DLD1 (cell line): ENCODE data around the gene RAB4A.

ENCODE experiments used
- in situ Hi-C: cut with HindIII; loops from 2 replicates; pipeline ENCODE4 v1.10.0; 2017; ENCODE audit warnings: low sequenced_read_pairs

Gene RAB4A

GRCh38 chr1:229293528-229294204 is 22.8 kb downstream of the RAB4A start:
- in situ Hi-C loops: no loop called here

GRCh38 chr1:229295745-229296144 is 24.8 kb downstream of the RAB4A start:
- in situ Hi-C loops: no loop called here

- in situ Hi-C loops: no loop called here
These were observed 25.6 kb downstream of the RAB4A start for GRCh38 chr1:229296541-229296941.

- in situ Hi-C loops: no loop called here
These were observed 26.8 kb downstream of the RAB4A start for GRCh38 chr1:229297746-229298145.

- in situ Hi-C loops: no loop called here
These were observed 27.5 kb downstream of the RAB4A start for GRCh38 chr1:229298420-229298819.

GRCh38 chr1:229298887-229299503 is 28.1 kb downstream of the RAB4A start:
- in situ Hi-C loops: no loop called here

- in situ Hi-C loops: no loop called here
These were observed 29.3 kb downstream of the RAB4A start for GRCh38 chr1:229300099-229300757.

- in situ Hi-C loops: no loop called here
These were observed 31.8 kb downstream of the RAB4A start for GRCh38 chr1:229302740-229303139.

- in situ Hi-C loops: no loop called here
These were observed 32.9 kb downstream of the RAB4A start for GRCh38 chr1:229303855-229304254.

GRCh38 chr1:229305392-229305791 is 34.5 kb downstream of the RAB4A start:
- in situ Hi-C loops: no loop called here

- in situ Hi-C loops: no loop called here
These were observed 38.2 kb downstream of the RAB4A start for GRCh38 chr1:229309074-229309473.

GRCh38 chr1:229309684-229310083 is 38.8 kb downstream of the RAB4A start:
- in situ Hi-C loops: no loop called here

GRCh38 chr1:229310833-229311232 is 39.9 kb downstream of the RAB4A start:
- in situ Hi-C loops: no loop called here

- in situ Hi-C loops: no loop called here
These were observed 45.3 kb downstream of the RAB4A start for GRCh38 chr1:229316166-229316565.

GRCh38 chr1:229318056-229318455 is 47.1 kb downstream of the RAB4A start:
- in situ Hi-C loops: no loop called here

- in situ Hi-C loops: no loop called here
These were observed 48.6 kb downstream of the RAB4A start for GRCh38 chr1:229319487-229319886.

GRCh38 chr1:229323201-229323600 is 52.3 kb downstream of the RAB4A start:
- in situ Hi-C loops: loop anchor here (10.0 kb wide), 1 partner anchor 172 kb away; no protein-coding TSS in a partner anchor

- in situ Hi-C loops: loop anchor here (10.0 kb wide), 1 partner anchor 171 kb away; no protein-coding TSS in a partner anchor
These were observed 53.1 kb downstream of the RAB4A start for GRCh38 chr1:229323885-229324553.

GRCh38 chr1:229325401-229325800 is 54.5 kb downstream of the RAB4A start:
- in situ Hi-C loops: loop anchor here (10.0 to 25.0 kb wide), 2 partner anchors 112 to 169 kb away; partner anchors contain the start of gene ACTA1

- in situ Hi-C loops: loop anchor here (10.0 to 25.0 kb wide), 2 partner anchors 111 to 169 kb away; partner anchors contain the start of gene ACTA1
These were observed 55.1 kb downstream of the RAB4A start for GRCh38 chr1:229325853-229326487.

GRCh38 chr1:229326601-229327000 is 55.7 kb downstream of the RAB4A start:
- in situ Hi-C loops: loop anchor here (10.0 to 25.0 kb wide), 2 partner anchors 111 to 168 kb away; partner anchors contain the start of gene ACTA1
